Kidney epithelial cell (primary cell): ENCODE results near the gene ANKUB1. TPM values are rescaled to one million over a fixed set of nuclear protein-coding genes. Genes with fewer than 3 reads are reported as not detected.

Source experiments
- DNase-seq: peaks from one replicate; pipeline ENCODE4 v3.0.0-alpha.2; 2010; ENCODE audit warnings: low read depth
- H3K27me3 ChIP-seq: 2 replicates; pipeline ENCODE4 v1.6.0; 2011; ENCODE audit warnings: low read length; ENCODE audit not compliant: control insufficient read depth, insufficient read depth
- H3K36me3 ChIP-seq: 2 replicates; pipeline ENCODE4 v1.5.1; 2011; ENCODE audit warnings: low read length; ENCODE audit not compliant: control insufficient read depth, insufficient read depth
- H3K4me3 ChIP-seq: 2 replicates; pipeline ENCODE4 v1.5.1; 2011; ENCODE audit warnings: low read depth, mild to moderate bottlenecking, control low read depth, low read length
- total RNA-seq: library from RNA; depleted of rRNA; stranded (reverse); fragments of >200 nt; gene quantifications from 2 replicates; pipeline ENCODE4 v1.2.3, GENCODE V29; 2015
- TF ChIP-seq, protein P1 (sequence below): IDR thresholded peaks from 2 replicates; pipeline ENCODE4 v1.5.1; 2011; ENCODE audit warnings: mild to moderate bottlenecking, moderate library complexity, low read length, control low read depth, inconsistent platforms; ENCODE audit not compliant: insufficient read depth, poor library complexity, severe bottlenecking

The ANKUB1 gene
- total RNA-seq, 1 donor from 2014 or later: not detected

DNA sequence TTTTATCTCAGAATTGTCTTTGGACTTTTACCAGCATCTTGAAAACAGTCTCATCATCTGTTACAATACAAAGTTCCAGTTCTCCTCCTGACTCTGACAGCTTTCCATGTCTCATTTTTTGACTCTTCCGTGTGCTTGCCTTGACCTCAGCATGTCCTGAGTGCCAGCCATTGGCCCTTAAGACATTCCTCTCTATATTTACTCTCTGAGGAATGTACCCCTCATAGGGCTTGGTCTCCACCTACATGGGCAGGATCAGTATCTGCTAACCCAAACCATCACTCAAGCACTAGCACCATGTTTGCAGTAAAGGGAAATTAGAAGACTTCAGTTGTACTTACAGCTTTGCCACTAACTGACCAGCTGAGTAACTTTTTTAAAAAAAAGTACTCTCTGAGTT, 16.2 kb downstream of the ANKUB1 start:
- Histone ChIP-seq H3K4me3 (no peak overlapping the region), H3K36me3 (no peaks in the 10 kb centered on the region), H3K27me3 (no peaks in the 10 kb centered on the region)
- DNase-seq: no peak
- TF ChIP-seq, protein P1, sequence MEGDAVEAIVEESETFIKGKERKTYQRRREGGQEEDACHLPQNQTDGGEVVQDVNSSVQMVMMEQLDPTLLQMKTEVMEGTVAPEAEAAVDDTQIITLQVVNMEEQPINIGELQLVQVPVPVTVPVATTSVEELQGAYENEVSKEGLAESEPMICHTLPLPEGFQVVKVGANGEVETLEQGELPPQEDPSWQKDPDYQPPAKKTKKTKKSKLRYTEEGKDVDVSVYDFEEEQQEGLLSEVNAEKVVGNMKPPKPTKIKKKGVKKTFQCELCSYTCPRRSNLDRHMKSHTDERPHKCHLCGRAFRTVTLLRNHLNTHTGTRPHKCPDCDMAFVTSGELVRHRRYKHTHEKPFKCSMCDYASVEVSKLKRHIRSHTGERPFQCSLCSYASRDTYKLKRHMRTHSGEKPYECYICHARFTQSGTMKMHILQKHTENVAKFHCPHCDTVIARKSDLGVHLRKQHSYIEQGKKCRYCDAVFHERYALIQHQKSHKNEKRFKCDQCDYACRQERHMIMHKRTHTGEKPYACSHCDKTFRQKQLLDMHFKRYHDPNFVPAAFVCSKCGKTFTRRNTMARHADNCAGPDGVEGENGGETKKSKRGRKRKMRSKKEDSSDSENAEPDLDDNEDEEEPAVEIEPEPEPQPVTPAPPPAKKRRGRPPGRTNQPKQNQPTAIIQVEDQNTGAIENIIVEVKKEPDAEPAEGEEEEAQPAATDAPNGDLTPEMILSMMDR: no peak

DNA sequence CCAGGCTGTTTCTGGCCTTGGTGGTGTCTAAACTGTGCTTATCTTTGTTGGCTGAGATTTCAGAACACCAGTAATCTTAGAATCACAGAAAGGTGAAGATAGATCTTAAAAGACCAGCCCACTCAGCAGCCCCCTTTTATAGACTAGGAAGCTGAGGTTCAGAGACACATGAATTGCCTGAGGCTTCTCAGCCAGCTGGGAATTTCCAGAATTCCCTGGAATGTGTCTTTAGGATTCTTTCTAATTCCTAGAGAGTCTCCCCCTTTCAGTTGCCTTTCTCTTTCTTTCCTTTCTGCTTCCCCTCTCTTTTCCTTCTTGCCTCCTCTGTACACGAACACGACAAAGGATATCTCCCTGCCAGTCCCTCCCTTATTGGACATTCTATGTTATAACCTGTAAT, 19.5 kb downstream of the ANKUB1 start:
- TF ChIP-seq, protein P1: no peak
- no peak for DNase-seq
- Histone ChIP-seq H3K36me3 (no peaks in the 10 kb centered on the region), H3K27me3 (no peaks in the 10 kb centered on the region), H3K4me3 (no peak overlapping the region)

DNA sequence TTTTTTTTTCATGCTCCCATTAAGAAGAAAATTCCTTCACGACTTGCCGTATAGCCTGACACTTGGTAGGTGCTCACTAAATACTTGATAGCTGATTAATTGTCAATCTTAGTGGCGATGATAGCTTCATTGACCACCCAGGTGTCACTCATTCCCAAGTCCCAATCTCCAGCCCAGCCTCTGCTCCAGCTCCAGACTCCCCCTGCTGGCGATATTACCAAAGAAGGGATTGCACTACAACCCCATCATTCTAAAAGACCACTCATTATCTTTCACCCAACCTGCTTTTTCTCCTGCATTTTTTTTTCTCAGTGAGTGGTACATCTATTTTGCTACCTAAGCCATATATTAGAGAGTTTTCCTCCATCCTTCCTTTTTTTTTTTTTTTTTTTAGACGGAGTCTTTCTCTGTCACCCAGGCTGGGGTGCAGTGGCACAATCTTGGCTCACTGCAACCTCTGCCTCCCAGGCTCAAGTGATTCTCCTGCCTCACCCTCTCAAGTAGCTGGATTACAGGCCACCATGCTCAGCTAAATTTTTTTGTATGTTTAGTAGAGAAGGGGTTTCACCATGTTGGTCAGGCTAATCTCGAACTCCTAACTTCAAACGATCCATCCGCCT, 20.6 kb downstream of the ANKUB1 start:
- H3K27me3 ChIP-seq: no peaks in the 10 kb centered on the region
- no peak overlapping the region for H3K4me3 ChIP-seq
- DNase-seq: no peak
- TF ChIP-seq, protein P1: peak; percentile 78
- no peaks in the 10 kb centered on the region for H3K36me3 ChIP-seq

DNA sequence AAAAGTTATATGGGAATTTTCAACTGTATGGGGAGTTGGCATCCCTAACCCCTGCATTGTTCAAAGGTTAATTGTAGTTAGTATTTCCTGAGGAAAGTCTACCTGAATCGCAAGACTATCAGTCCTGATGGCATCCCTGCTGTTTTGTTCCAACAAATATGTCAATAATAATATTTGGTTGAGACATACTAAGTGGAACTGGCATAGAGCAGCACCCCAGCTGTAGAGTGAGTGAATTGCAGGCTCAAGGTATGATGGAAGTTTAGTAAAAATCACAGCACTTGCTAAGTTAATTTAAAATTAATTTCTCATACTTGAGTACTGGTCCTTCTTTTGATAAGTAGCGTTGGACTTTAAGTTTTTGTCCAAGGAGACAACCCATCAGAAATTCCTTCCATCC, 22.1 kb downstream of the ANKUB1 start:
- DNase-seq: no peak
- no peaks in the 10 kb centered on the region for H3K27me3 ChIP-seq
- no peaks in the 10 kb centered on the region for H3K36me3 ChIP-seq
- no peak overlapping the region for H3K4me3 ChIP-seq
- TF ChIP-seq, protein P1: no peak

DNA sequence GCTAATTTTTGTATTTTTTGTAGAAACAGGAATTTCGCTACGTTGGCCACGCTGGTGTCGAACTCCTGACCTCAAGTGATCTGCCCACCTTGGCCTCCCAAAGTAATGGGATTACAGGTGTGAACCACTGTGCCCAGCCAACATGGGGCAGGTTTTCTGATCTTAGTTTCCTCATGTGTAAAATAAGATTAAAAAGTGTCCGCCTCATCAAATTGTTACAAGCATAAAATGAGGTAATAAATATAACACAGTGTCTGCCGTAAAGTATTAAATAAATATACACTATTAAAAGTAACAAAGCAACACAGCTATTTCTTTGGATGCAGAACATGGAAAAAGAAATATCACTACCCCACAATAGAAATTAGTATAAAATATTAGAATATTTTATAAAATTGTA, 23.6 kb downstream of the ANKUB1 start:
- no peak for DNase-seq
- TF ChIP-seq, protein P1: no peak
- H3K27me3 ChIP-seq: no peaks in the 10 kb centered on the region
- no peak overlapping the region for H3K4me3 ChIP-seq
- H3K36me3 ChIP-seq: no peaks in the 10 kb centered on the region

DNA sequence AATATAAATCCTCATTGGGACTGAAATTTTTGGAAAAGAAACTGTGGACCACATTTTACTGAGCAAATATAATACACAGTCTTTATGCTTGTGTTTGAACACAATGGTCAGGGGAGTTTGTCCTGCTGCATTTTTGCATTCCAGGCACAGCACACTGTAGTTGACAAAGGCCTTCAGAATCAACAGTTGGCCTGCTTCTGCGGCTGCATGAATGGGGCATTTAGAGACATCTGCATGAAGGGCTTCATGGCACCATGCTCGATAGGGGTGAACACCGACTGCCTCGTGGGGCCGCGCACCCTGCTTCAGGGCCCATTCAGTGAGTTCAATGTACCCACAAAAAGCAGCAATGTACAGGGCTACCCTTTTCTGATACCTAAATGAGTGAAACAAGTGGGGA, 24.6 kb downstream of the ANKUB1 start:
- Histone ChIP-seq H3K36me3 (no peaks in the 10 kb centered on the region), H3K4me3 (no peak overlapping the region), H3K27me3 (no peaks in the 10 kb centered on the region)
- TF ChIP-seq, protein P1: no peak
- no peak for DNase-seq
